NCI-H460 (cell line): ENCODE results near the gene CNKSR3. TPM values are rescaled to one million over a fixed set of nuclear protein-coding genes. Genes with fewer than 3 reads are reported as not detected.

ENCODE experiments used
- DNase-seq: peaks from one replicate; pipeline ENCODE4 v3.0.0-alpha.2; 2016; ENCODE audit warnings: low read depth; ENCODE audit errors: extremely low read depth
- total RNA-seq: library from RNA; depleted of rRNA; stranded (reverse); fragments of >200 nt; shearing (Covaris generic); gene quantifications from 2 replicates; pipeline ENCODE4 v1.2.3, GENCODE V29; 2014

CNKSR3 gene
- total RNA-seq, 1 experiment from 2014 or later = 6.1 TPM

DNA sequence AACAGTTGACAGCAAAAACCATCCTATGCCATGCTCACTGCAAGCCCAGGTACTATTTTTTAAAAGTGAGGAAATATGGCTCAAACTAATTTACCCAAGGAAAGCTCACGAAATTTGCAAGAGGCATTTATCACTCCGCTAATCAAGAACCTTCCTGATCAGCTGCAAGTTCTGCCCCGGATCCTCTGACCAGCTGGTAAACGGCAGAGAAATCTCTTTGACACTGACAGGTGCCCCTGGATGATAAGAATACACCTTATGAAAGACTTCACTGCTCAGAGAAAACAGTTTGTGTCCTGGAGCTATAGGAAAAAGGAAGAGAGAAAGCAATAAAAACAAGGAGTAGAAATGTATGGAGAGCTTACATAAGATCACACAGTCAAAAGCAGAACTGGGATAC lies 6.4 kb downstream of the CNKSR3 start:
- DNase-seq = no peak

DNA sequence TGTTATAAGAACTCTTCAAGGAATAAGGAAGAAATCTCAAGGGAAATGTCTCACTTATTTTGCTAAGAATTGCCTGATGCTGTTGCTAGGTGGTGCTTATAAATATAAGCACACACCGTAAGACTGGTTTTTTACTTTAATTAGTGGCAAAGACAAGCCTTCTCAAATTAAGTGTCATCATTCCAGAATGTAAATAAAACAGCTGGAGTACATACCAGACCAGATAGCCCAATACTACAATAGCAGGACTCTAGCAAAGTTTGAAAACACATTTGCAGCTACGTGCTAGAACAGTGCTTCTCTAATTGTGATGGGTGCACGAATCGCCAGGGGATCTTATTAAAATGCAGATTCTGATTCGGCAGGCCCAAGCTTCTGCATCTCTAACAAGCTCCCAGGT lies 6.8 kb downstream of the CNKSR3 start:
- DNase-seq = no peak

DNA sequence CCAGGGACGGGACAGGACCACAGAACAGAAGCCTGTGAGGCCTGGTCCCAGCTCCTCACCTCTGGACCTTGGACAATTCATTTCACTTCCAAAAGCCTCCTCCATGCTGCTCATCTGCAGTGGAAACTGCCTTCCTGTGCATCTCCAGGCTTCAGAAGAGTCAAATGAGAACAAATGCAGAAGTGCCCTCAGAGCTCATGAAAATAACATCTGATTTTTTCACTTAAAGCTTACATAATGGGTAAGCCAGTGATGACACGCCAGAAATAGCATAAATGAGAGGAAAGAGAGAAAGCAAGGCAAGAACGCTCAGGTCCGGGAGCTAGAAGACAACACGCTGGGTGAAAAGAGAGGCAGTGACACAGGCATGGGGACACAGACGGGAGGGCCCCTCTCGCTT lies 7.9 kb downstream of the CNKSR3 start:
- DNase-seq = no peak

DNA sequence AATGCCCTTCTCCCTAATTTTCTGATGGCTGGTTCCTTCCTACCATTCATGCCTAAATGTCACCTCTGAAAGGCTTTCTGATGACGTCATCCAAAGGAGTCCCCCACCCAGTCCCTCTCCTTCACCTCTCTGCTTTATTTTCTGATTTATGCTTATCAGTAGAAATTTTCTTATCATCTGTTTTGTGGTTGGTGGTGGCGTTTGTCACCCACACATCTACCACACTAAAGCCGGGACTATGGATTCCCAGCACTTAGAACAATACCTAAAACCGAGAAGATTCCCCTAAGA lies 9.0 kb downstream of the CNKSR3 start:
- DNase-seq = no peak

DNA sequence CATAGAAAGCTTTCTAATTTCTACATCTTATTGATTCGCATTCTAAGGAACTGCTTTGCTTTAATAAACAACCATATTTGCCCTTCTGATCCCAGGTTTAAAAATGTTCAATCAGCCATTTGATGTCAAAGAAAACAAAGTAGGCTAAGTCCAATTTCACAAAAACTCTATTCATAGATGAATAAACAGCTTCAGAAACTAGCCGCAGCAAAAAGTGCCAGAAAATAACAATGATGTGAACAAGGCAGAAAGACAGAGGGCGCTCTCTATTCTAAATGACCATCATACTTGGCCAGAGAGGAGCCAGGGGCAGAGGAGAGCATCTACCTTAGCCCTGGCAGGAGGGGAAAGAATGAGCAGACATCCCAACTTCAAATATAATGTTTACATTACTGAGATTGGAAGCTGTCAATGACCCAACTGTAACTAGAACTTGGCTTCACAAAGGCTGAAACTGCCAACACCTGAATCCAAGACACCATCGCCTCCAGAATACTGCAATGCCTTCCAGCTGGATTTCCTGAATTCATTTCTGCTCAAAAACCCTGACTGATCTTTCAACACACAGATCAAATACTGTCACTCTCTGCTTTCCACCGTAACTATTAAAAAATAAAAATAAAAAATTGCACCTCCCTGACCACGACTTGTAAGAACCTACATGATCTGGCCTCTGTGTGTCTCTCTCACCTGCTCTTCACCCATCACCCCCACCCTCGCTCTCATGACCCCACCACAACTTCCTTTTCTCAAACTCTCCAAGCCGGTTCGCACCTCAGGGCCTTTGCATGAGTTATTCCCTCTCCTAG lies 9.5 kb downstream of the CNKSR3 start:
- no peak for DNase-seq

DNA sequence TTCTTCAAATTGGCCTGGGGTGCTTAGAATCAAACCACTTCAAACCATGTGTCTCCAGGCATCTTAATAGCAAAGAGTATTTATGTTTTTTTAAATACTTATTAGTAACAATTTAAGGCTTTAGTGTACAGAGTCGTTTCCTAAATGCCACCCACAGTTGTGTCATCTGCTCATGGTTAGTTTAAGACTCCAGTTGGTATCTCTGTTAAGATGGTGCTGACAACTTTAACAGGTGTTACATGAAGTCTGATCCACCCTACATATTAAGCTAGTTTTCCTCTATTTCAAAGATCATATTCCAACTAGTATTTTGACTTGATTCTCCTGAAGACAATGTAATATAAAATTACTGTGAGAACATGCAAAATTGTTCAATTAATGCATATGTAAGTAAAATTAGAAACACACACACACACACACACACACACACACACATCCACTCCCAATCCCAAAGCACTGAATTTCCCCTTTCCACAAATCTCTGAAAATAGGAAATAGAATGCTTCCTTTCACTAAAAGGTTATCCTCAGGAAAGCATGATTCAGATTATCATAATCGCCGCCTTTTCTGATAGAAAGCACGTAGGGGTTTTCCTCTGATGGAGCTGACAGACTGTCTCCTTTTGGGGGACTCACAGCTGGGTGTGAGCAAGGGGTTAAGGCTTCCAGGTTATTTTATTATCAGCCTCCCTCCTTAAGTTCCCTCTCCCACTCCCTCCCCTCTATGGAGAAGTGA lies 10.5 kb downstream of the CNKSR3 start:
- no peak for DNase-seq

DNA sequence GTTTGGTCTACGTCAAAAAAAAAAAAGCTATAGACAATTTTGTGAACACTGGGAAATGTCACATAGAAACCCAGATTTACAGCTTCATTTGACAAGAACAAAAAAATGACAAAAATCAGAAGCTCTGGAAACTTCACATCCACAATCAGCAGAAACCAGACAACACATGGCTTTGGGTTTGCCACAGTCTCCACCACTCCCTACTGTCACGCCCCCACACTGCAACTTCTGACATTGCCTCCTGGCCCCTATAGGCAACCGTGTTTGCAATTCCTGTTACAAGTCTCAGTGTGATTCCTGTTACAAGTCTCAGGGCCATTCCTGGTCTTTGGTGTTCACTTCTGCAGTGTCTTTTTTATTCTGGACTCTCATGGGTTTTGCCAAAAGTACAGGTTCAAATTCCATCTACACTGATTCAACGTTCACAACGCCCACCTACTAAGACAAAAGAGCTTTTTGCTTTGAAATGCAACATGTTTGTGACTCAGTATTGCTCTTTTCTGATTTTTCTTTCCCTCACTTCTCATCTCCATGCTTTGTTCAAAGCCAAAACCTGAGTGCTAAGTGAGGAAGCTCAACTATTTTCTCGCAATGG lies 12.0 kb downstream of the CNKSR3 start:
- DNase-seq = no peak

DNA sequence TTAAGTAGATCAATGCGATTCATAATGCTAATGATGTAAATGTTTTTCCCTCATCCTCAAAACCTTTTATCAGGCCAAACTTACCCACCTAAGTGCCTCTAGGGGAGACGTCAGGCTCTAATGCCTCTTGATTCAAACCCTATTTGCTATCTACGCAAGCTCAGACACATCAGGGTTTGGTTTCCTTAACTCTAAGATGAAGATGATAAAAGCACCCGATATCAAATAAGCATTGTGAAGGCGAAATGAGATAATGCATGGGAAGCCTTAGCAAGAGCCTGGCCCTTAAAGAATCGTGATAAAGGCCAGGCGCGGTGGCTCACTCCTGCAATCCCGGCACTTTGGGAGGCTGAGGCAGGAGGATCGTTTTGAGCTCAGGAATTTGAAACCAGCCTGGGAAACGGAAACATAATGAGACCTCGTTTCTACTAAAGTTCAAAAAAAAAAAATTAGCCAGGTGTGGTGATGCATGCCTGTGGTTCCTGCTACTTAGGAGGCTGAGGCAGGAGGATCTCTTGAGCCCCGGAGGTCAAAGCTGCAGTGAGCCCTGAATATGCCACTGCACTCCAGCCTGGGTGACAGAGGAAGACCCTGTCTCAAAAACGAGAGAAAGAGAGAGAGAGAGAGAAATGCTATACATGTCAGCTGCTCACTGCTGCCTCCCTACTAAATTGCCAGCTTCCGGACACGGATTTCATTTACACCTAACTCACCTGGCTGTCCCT lies 13.5 kb downstream of the CNKSR3 start:
- DNase-seq = no peak

DNA sequence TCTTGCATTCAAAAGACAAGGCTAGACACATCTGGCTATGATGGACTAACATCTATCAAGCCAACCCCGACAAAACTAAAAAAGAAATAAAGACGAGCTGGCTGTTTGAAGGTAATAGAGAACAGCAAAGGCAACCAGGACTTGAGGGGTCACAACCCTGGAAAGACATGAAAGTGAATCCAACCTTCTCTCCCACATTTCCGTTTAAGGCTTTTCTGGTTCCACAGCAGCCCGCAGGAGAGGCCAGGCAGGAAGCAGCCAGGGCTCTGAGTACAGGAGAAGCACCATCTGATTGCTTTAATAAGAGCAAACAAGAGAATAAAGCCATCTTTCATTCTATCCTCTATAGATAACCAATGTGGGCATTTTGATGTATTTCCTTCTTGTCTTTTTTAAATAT lies 14.3 kb downstream of the CNKSR3 start:
- DNase-seq = no peak

DNA sequence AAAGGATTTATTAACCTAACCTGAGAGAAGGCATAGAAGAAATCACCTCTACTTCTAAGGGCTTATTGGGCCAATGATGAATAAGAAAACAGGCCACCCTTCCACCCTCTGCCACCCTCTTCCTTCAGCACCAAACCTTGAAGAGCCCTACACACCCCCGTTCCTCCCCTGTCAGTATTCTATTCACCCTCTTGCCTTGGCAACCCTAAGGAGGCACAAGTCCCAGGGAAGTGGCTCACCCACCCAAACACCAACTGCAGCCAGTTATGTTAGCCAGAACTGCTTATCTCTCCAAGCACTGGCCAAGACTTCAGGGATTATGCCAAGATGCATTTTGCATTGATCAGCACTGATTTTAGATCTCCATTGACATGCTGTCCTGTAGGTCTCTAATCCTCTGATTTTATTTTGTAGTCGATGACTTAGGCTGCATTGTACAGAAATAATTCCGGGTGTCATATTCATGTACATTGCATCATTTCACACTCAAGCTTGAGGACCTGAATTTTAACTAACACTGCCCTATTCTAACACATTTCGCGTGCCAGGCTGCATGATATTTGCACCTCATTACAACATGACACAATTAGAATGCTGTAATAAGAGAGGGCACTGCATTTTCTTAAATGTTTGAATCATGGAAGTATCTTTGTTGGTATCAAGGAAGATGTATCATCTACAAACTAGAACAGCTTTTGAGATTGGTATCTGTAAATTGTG lies 15.7 kb downstream of the CNKSR3 start:
- DNase-seq = no peak

DNA sequence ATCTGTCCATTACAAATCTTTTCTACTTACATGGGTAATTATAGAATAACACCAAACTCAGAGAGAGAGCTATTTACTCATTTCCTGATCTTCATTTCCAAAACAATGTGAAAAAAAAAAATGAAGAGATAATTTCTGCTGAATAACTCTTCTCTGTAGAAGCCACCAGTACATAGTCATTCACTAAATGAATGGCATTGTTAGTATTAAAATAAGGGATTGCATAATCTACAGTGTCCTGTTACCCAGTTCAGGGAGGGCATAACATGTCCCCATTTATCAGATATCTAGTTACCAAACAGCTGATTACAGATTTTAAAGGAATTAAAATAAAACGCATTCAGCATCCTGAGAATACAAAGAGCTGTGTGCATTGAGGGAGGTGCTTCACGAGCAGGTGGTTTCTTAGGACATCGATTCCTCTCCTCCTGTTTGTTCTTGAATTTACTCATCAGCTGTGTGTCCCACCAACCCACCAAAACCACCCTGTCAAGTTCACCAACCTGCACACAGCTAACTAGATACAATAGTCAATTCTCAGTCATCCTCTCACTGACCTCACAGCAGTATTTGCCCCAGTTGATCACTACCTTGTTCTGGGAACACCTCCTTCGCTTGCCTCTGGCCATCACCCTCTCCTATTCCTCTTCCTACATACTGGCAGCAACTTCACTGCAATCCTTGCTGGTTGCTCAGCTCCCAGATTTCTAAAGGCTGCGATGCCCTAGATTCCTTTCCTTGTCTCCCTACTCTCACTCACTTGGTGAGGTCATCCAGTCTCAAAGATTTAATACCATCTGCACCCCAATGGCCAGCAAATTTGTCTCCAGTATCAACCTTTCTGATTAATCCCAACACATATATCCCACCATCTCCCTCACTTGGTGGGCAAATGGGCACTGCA lies 18.7 kb downstream of the CNKSR3 start:
- DNase-seq = no peak

DNA sequence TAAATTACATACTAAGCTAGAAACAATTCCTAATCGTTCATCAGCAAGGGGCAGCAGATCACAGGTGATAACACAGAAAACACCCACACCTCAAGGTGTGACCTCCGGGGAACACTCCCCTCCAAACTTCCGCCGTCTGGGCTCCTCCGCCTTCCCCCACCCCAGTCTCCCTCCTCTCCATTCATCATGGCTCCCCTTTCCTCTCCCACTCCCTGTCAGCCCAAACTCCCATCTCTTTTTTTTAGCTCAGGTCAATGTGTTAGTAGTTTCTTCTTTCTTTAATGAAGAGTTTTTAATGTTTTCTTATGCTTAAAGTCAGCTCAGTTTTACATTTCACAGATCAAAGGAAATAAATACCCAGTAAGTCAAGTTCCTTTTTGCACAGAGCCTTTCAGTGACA lies 20.7 kb downstream of the CNKSR3 start:
- no peak for DNase-seq

DNA sequence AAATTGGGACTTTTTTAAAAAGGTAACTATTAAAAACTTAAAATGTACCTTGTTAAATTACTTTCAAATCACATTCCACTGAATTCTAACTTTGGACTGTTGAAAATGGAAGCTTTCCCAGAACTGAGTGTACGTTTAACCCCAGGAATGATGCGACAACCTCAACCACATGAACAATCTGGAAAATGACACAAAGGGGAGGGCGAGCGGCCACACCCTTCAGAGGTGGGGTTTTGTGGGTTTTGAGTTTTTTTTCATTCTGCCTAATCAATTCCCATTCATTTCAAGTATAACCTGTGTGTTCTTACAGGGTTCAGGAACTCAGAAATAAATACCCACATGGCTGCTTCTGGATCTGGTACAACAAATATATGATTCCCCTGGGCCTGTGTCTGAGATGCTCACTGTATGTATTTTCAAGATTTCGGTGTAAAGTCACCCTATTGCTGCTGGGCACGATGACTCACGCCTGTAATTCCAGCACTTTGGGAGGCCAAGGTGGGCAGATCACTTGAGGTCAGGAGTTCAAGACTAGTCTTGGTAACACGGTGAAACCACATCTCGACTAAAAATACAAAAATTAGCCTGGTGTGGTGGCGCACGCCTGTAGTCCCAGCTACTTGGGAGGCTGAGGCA lies 21.6 kb downstream of the CNKSR3 start:
- DNase-seq = no peak

DNA sequence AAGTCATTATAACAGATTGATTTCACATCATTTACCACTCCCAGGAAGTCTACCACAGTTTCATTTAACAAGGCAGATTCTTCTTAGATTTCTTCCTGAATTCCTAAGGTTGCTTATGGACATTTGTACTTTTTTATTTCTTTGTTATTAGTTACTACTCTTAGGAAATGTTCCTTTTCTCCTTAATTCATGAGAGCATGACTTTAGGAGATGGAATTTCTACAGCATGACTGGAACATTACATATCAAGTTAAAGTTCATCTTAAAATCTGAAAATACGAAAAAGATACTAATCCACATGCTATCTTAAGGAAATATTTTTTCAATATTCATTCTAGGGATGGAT lies 22.3 kb downstream of the CNKSR3 start:
- DNase-seq = no peak

DNA sequence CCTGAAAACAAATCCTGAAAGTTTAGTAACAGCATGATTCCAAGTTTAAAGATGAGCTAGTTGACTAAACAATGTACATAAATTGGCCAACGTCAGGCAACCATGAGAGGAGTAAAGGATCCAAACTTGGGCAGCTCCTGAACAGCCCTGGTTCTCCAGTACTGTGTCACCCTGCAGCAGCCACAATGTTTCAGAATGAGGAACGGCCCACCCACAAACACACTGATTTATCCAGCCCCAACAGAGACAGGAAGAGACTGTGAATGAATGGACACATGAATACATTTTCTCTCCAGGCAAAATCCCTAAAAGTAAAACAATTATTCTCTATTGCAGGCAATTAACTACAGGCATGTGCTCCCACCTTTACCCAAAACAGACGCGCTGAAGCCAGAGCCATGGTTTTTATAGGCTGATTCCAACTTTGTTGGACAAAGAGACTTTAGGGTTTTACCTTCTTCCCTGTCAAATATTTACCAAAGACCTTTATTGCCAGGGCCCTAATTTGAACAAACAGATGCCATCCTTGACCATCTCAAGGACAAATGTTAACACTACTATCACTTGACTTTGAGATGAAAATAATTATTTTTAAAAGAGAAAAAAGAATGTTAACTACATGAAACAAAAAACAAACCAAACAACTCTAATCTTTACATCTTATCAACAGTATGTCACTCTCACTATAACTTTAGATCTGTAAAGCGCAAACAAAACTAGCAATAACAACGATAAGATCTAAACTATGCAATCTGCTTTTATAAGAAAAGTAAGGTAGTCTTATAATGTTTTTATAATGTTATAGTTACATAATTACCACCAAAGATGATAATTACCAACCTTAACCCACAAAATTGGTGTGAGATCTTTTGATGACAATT lies 22.9 kb downstream of the CNKSR3 start:
- DNase-seq = no peak

DNA sequence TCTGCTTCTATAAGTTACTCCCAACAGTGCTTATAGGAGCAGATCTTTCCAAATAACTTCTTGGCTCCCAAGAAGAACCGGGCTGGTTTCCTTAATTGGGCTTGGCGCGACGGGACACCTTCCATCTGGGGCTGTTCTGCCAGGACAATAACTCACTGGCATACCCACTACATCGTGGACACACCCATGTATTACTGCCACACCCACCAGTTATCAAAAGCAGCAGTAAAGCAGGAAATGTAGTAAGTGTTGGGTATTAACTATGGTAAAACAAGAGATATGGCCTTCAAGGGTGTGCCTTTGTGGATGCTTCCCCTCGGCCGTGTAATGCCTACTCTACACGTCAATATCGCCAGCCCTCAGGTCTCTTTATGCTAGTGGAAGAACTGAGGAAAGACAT lies 24.7 kb downstream of the CNKSR3 start:
- DNase-seq = no peak

DNA sequence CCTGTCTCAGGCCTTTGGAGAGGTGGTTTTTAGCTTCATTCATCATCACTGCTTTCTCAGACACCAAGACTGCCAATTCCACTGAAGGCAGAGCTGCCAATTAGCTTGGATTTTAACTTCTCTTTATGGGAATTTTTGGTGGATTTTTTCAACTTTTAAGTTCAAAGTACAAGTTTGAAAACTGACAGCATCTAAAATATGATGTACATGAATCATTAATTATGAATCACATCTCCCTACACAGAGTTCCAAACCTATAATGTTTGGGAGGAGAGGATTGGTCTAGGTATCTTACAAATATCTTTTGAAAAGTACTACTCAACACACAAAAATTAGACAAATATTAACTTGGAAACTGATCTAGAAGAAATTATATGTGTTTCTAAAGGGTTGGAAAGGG lies 25.5 kb downstream of the CNKSR3 start:
- DNase-seq = no peak

DNA sequence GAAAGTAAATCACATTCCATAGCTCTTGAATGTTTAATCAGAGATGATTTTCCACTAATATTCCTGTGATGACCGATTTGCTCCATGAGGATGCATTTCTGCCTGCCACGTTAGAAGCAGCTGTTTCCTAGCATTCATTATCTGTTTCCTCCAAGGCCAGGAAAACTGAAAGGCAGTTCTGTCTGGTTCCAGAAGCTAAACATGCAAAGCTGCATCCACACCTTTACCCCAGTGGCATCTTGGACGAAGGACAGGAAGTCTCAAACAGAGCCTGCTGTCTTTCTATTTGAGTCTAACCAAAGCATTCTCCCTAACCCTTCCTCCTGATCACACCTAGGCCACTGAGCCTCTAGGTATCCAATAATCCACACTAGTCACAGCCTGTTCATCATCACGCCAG lies 27.6 kb downstream of the CNKSR3 start:
- DNase-seq = no peak
